PC-3 (cell line): ENCODE results near the gene TMIE.

Source experiments
- CTCF ChIP-seq: fragments of 300-600 bp; sonication (generic); conservative IDR thresholded peaks from 2 replicates; pipeline ENCODE4 v1.5.1; 2017; ENCODE audit warnings: antibody characterized with exemption, low read depth, mild to moderate bottlenecking, low read length
- EZH2 ChIP-seq: fragments of 300-600 bp; sonication (generic); IDR thresholded peaks from one replicate; pipeline ENCODE4 v1.6.1; 2017; ENCODE audit warnings: antibody characterized with exemption, mild to moderate bottlenecking, low read length; ENCODE audit not compliant: unreplicated experiment
- EZH2phosphoT487 ChIP-seq: fragments of 300-600 bp; sonication (generic); IDR thresholded peaks from 2 replicates; pipeline ENCODE4 v1.6.1; 2018; ENCODE audit warnings: mild to moderate bottlenecking, antibody characterized with exemption, low read length, borderline replicate concordance

GRCh38 chr3:46719735-46720271, 18.6 kb downstream of the TMIE start:
- no peak for TF ChIP-seq CTCF
- no peak for TF ChIP-seq EZH2
- no peak for TF ChIP-seq EZH2phosphoT487
